Adrenal gland (tissue), 5 donors: ENCODE results near the gene SCNM1.
"Not testable (repeated sequence)": the region's sequence is repeated elsewhere in the genome, so short reads cannot be mapped to it uniquely, and the experiment has no call there.

Experiments used
- CTCF ChIP-seq, 6 experiments: fragments of 450-650 bp in 4 of 6; fragments of 200-600 bp in 2 of 6; sonication (generic) in 1 of 6; IDR thresholded peaks; 1 replicate in 5 of 6; 2 replicates in 1 of 6; pipeline versions ENCODE4 v1.5.1 to v1.8.0; 2016 to 2021; ENCODE audit warnings: antibody characterized with exemption in 6 of 6, mild to moderate bottlenecking in 2 of 6, moderate library complexity in 1 of 6
- POLR2A ChIP-seq, 2 donors: fragments of 450-650 bp; IDR thresholded peaks; one replicate each; pipeline ENCODE4 v1.6.1; 2017; ENCODE audit warnings: antibody characterized with exemption in 2 of 2, mild to moderate bottlenecking in 2 of 2, moderate library complexity in 1 of 2
- donor health status: DM: no; HTN: no; CAD: no.

GRCh38 chr1:151205381-151205965 lies 39.5 kb downstream of the SCNM1 start:
- not testable (repeated sequence) for TF ChIP-seq POLR2A, CTCF (IDR thresholded peaks at IDR 0.05)
